GM12891 (cell line): ENCODE results near the gene USH2A.

Experiments
- DNase-seq: peaks from one replicate; pipeline ENCODE4 v3.0.0; 2011; ENCODE audit warnings: low spot score; ENCODE audit not compliant: insufficient read length
- FAIRE-seq: peaks from 2 replicates; lab custom pipeline; 2011; peaks lifted over from hg19 to GRCh38; lab: Jason Lieb, UNC
- PAX5 ChIP-seq: IDR thresholded peaks from 2 replicates; pipeline ENCODE4 v1.6.1; 2011; ENCODE audit warnings: low read length, moderate library complexity, mild to moderate bottlenecking; ENCODE audit not compliant: insufficient read depth, severe bottlenecking
- POLR2A ChIP-seq: IDR thresholded peaks from 2 replicates; pipeline ENCODE4 v1.6.1; 2011; ENCODE audit warnings: low read depth, low read length, control low read depth
- POLR2AphosphoS5 ChIP-seq: IDR thresholded peaks from 2 replicates; pipeline ENCODE4 v1.6.1; 2011; ENCODE audit warnings: low read depth, low read length, control low read depth
- POU2F2 ChIP-seq: IDR thresholded peaks from 2 replicates; pipeline ENCODE4 v1.6.1; 2011; ENCODE audit warnings: low read depth, mild to moderate bottlenecking, control low read depth, low read length, moderate library complexity
- SPI1 ChIP-seq: IDR thresholded peaks from 2 replicates; pipeline ENCODE4 v1.6.1; 2011; ENCODE audit warnings: low read depth, low read length, control low read depth
- TAF1 ChIP-seq: IDR thresholded peaks from 2 replicates; pipeline ENCODE4 v1.6.1; 2011; ENCODE audit warnings: low read depth, low read length, control low read depth

USH2A gene

GRCh38 chr1:215640429-215641148, 782.7 kb downstream of the USH2A start:
- FAIRE-seq = no peak
- DNase-seq = no peak
- no peak for TF ChIP-seq POLR2A
- no peak for TF ChIP-seq SPI1
- no peak for TF ChIP-seq TAF1
- TF ChIP-seq PAX5 = no peak
- TF ChIP-seq POU2F2 = no peak
- TF ChIP-seq POLR2AphosphoS5 = no peak

GRCh38 chr1:215637041-215637573, 786.1 kb downstream of the USH2A start:
- FAIRE-seq (no peak), DNase-seq (no peak)
- TF ChIP-seq POU2F2 = no peak
- TF ChIP-seq POLR2AphosphoS5 = no peak

GRCh38 chr1:215636258-215636965, 786.8 kb downstream of the USH2A start:
- DNase-seq (no peak), FAIRE-seq (no peak)

GRCh38 chr1:215635827-215636226, 787.4 kb downstream of the USH2A start:
- no peak for FAIRE-seq
- TF ChIP-seq TAF1 (no peak), POU2F2 (no peak), POLR2A (no peak), SPI1 (no peak), POLR2AphosphoS5 (no peak), PAX5 (no peak)
- no peak for DNase-seq

More at GRCh38 chr1:215636258-215636965, 786.8 kb downstream of the USH2A start:
- TF ChIP-seq POU2F2 = no peak
- no peak for TF ChIP-seq SPI1

GRCh38 chr1:215631489-215631888, 791.8 kb downstream of the USH2A start:
- TF ChIP-seq POU2F2 (no peak), SPI1 (no peak), TAF1 (no peak), PAX5 (no peak), POLR2A (no peak), POLR2AphosphoS5 (no peak)
- FAIRE-seq (no peak), DNase-seq (no peak)

- DNase-seq (no peak), FAIRE-seq (no peak)
- TF ChIP-seq POLR2AphosphoS5 (no peak), PAX5 (no peak), POU2F2 (no peak), POLR2A (no peak), SPI1 (no peak), TAF1 (no peak)
These were observed 792.2 kb downstream of the USH2A start for GRCh38 chr1:215631040-215631439.

- no peak for FAIRE-seq
- DNase-seq = no peak
- no peak for TF ChIP-seq POU2F2
- TF ChIP-seq POLR2A = no peak
- no peak for TF ChIP-seq POLR2AphosphoS5
- TF ChIP-seq TAF1 = no peak
- TF ChIP-seq SPI1 = no peak
- no peak for TF ChIP-seq PAX5
These were observed 797.3 kb downstream of the USH2A start for GRCh38 chr1:215625949-215626348.

- FAIRE-seq (no peak), DNase-seq (no peak)
- no peak for TF ChIP-seq PAX5
- TF ChIP-seq SPI1 = no peak
- TF ChIP-seq POU2F2 = no peak
- no peak for TF ChIP-seq TAF1
These were observed 800.1 kb downstream of the USH2A start for GRCh38 chr1:215623162-215623561.

GRCh38 chr1:215617979-215618378, 805.3 kb downstream of the USH2A start:
- FAIRE-seq (no peak), DNase-seq (no peak)
- TF ChIP-seq TAF1 (no peak), POU2F2 (no peak), SPI1 (no peak), POLR2AphosphoS5 (no peak)
